GM19240 (cell line): ENCODE results near the gene GSDME.
A peak's percentile ranks its signal among the peaks of the same experiment; 100 is the strongest.
"Not testable (repeated sequence)": the region's sequence is repeated elsewhere in the genome, so short reads cannot be mapped to it uniquely, and the experiment has no call there.

Experiments
- DNase-seq: peaks from one replicate; pipeline ENCODE4 v3.0.0; 2011; ENCODE audit warnings: low spot score; ENCODE audit not compliant: insufficient read length

The GSDME gene

GRCh38 chr7:24757353-24758275 is at the start of gene GSDME:
Gene GSDME, minus strand, starts transcription at chr7:24757464. Its CDS starts 7,690 bp downstream, at chr7:24749774.
- DNase-seq = peak; percentile 23

DNA sequence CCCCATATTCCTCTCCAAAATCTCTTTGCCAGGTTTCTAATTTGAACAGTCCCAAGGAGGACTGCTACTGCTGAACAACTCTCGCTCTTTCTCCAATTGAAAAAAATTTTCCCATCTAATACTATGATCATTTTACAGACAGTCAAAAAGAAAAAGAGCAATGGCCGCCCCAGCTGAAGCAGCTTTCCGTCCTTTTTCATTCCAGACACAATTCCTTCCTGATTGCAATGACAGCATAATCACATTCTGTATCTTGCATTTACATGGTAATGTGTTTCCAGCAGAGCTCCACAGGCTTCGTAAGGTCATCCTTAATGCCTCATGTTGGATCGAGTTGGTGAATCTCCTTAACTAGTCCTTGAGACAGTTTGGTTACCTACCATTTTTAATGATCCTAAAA is 45.0 kb upstream of the GSDME start:
- DNase-seq = no peak

DNA sequence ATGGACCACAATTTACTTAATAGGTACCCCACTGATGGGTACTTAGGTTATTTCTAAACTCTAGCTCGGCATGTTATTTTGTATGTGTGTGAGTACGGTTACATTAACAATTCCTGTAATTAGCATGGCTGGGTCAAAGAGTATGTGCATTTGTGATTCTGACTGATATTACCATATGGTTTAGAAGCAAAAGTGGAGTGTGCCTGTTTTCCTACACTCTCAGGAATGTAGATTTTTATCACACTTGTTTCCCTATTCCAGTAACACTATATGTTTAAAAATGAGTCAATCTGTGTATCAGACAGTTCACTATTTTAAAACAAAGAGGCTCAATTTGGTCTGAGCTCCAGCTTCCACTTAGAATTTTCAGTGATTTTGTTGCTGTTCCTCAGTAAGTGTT is 44.6 kb upstream of the GSDME start:
- DNase-seq = no peak

GRCh38 chr7:24800667-24801066 is 43.4 kb upstream of the GSDME start:
- no peak for DNase-seq

DNA sequence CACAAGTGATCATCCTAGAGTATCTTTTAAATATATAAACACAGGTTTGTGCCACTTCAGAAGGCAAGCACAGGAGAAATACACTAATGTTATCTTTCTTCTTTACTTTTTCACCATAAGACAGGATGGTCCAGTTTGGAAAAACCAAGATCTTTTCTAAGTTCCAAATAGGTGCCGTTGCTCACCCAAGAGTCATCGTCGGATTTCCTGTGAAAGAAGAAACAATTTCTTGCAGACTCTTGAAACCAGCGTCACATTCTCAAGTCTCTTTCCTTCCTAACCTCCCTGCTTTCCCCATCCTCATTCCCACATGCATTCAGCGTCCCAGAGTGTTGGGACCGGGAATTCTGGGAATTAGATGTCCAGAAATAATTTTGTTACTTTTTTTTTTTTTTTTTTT is 42.8 kb upstream of the GSDME start:
- DNase-seq = no peak

- DNase-seq = no peak
Measured at GRCh38 chr7:24799506-24799905, 42.2 kb upstream of the GSDME start.

GRCh38 chr7:24798261-24798660 is 41.0 kb upstream of the GSDME start:
- no peak for DNase-seq

GRCh38 chr7:24797270-24797669 is 40.0 kb upstream of the GSDME start:
- no peak for DNase-seq

DNA sequence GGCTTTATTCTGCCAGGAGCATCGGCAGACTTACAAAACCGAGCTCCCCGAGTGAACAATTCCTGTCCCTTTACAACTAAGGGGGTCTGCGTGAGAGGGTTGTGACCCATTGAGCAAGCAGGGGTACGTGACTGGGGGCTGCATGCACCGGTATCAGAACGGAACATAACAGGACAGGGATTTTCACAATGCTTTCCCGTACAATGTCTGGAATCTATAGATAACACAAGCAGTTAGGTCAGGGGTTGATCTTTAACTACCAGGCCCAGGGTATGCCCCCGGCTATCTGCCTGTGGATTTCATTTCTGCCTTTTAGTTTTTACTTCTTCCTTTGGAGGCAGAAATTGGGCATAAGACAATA is 38.1 kb upstream of the GSDME start:
- DNase-seq = no peak

DNA sequence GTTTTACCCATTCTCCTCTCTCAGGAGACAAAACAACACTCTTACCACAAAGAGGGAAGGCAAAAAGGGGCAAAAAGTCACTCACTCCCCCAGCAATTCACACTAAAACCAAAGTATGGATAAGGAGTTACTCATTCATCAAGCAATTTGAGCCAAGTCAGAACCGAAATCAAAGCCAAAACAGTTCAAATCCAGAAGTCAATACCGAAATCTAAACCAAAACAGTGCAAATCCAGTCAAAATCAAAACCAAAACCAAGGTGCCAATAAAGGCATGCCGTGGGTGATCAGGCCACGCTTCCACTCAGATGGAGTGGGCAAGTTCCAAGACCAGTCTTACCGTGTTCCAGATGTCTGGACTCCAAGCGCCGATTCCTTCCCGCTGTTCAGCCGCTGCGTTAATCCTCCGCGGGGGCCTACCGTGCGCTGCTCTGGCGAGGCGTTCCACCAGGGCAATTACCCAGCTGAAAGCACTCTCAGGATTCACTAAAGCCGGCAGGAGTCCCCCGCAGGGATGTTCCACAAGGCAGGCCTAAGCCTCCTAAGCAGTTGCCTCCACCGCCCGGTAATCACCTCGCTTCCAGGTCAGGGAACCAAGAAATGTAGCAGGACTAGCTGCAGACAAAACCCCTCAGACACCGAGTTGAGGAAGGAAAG is 37.6 kb upstream of the GSDME start:
- not testable (repeated sequence) for DNase-seq

DNA sequence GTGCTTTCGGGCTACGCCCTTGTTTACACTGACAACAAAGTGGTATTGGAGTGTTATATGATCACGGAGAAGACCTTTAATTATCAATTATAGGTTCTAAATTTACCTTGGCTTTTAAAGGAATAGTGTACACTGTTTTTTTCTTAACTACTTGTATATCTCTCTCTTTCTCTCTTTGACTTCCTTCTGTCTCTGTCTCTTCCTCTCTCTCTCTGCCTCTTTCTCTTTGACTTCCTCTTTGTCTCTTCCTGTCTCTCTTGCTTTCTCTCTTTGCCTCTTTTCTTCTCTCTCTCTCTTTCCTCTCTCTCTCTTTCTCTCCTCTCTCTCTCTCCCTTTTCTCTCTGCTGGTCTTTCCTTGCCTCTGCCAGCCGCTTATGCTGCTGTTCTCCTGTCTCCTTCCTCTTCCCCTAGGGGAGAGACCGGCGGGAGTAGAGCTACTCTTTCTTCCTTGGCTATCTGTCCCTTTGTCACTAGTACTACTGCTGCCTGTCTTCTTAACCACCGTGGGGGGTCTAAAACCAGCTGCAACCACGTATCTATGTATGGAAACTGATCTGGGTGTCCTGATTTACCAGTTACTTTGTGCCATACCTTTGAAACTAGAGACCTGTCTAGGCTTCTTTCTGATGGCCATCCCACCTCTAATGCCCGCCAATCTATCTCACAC is 36.9 kb upstream of the GSDME start:
- no peak for DNase-seq

DNA sequence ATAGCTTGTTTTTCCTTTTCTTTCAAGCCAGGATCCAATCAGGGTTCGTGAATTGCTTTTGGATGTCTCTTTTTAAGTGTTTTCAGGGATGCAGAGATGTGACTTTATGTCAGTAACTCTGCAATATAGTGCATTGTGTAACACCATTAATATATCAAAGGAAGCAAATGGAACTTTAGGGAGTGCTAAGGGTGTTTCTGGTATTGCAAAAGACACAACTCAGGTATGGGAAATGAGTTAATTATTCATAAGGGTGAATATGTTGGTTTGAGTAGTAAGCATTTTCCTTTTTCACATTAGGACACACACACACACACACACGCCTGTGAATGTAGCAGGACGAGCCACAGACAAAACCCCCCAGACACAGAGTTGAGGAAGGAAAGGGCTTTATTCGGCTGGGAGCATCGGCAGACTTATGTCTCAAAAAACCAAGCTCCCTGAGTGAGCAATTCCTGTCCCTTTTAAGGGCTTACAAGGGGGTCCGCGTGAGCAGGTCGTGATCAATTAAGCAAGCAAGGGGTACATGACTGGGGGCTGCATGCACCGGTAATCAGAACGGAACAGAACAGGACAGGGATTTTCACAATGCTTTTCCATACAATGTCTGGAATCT is 31.8 kb upstream of the GSDME start:
- no peak for DNase-seq

GRCh38 chr7:24788075-24788474 is 30.8 kb upstream of the GSDME start:
- DNase-seq = no peak

GRCh38 chr7:24786941-24787340 is 29.7 kb upstream of the GSDME start:
- no peak for DNase-seq

DNA sequence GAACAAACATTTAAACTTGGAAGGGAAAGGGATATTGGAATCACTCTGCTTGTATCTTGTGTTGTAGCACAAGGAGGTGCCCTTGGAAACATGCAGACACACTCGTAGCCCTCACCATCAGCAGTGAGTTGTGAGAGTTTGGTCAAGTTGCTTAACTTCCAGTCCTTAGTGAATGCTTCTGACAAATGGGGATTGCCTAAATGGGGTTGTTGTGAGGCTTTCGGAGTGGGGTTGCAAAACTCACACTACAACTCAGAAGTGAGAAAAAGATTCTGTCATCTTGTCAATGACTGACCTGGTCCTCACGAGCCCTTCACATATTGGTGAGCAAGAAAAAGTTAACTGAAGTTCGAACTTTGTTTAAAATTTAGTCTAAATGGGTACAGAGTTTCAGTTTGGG is 29.0 kb upstream of the GSDME start:
- no peak for DNase-seq

DNA sequence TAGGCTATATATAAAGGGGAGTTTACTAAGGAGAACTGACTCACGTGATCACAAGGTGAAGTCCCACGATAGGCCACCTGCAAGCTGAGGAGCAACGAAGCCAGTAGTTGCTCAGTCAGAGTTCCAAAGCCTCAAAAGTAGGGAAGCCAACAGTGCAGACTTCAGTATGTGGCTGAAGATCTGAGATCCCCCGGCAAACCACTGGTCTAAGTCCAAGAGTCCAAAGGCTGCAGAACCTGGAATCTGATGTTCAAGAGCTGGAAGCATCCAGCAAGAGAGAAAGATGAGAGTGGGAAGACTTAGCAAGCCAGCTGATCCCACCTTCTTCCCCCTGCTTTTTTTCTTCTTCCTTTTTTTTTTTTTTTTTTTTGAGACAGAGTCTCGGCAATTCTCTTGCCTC is 27.0 kb upstream of the GSDME start:
- DNase-seq = no peak

DNA sequence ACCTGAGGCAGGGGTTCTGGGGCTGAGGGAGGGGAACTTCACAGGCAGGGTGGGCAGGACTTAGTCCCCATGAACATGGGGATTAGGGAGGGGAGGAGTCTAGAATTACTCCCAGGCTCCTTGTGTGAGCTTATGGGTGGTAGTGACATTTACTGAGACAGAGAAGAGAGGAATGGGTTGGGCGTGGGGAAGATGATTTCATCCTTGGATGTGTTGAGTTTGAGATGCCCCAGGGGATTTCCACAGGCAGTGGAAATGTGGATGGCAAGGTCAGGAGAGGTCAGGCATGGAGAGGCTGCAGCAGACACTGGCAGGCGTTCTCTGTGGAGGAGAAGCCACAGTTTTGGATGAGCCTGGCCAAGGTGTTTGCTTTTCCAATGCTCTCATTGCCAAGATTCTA is 26.4 kb upstream of the GSDME start:
- no peak for DNase-seq

- DNase-seq = no peak
Measured at GRCh38 chr7:24781106-24781505, 23.8 kb upstream of the GSDME start.

GRCh38 chr7:24779283-24779655 is 22.0 kb upstream of the GSDME start:
- no peak for DNase-seq

GRCh38 chr7:24778543-24779282 is 21.4 kb upstream of the GSDME start:
- no peak for DNase-seq

DNA sequence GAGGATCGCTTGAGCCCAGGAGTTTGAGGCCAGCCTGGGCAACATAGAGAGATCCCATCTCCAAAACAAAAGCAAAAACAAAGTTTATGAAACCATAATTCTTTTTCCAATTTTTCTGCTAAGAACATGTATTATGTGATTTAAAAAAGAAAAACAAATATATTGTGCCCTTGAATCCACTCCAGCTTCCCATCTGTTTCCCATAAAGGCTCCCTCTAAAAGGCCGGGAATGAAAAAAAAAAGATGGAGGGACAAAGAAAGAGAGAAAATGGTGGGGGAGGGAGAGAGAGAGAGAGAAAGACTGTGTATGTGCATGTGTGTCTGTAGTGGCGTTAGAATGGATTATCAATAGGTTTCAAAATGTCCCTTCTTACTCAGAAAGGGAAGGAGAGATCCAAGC is 20.5 kb upstream of the GSDME start:
- no peak for DNase-seq
